T-helper 2 cell treated with Interferon-gamma antibody and Interleukin-4, amounts not matched to agents 5 μg/mL and 100 μg/mL, for 36 hours (primary cell): Measurements from ENCODE around the gene RAB9A.
"Not testable (repeated sequence)": the region's sequence is repeated elsewhere in the genome, so short reads cannot be mapped to it uniquely, and the experiment has no call there.

Experiments
- DNase-seq: peaks from one replicate; pipeline ENCODE4 v3.0.0; 2021; ENCODE audit warnings: low spot score
- H3K27ac Mint-ChIP-seq: one replicate; pipeline ENCODE4 v1.8.0; 2021; ENCODE audit warnings: mild to moderate bottlenecking, mixed read lengths
- H3K27me3 Mint-ChIP-seq: one replicate; pipeline ENCODE4 v1.8.0; 2021; ENCODE audit warnings: low read depth, mixed read lengths
- H3K36me3 Mint-ChIP-seq: one replicate; pipeline ENCODE4 v1.8.0; 2021; ENCODE audit warnings: low read depth, mixed read lengths
- H3K4me1 Mint-ChIP-seq: one replicate; pipeline ENCODE4 v1.8.0; 2021; ENCODE audit warnings: low read depth, mixed read lengths
- H3K4me3 Mint-ChIP-seq: one replicate; pipeline ENCODE4 v1.8.0; 2022; ENCODE audit warnings: mild to moderate bottlenecking, moderate library complexity, mixed read lengths
- H3K9me3 Mint-ChIP-seq: one replicate; pipeline ENCODE4 v1.8.0; 2021; ENCODE audit warnings: mixed read lengths

Gene RAB9A

GRCh38 chrX:13658602-13659001, 30.3 kb upstream of the RAB9A start:
- no peak for DNase-seq
- Mint-ChIP-seq H3K4me1 (peaks cover 21% of the 10 kb centered on the region), H3K9me3 (no peaks in the 10 kb centered on the region), H3K4me3 (no peak overlapping the region), H3K36me3 (peaks cover 43% of the 10 kb centered on the region), H3K27ac (no peak overlapping the region), H3K27me3 (no peaks in the 10 kb centered on the region)

DNA sequence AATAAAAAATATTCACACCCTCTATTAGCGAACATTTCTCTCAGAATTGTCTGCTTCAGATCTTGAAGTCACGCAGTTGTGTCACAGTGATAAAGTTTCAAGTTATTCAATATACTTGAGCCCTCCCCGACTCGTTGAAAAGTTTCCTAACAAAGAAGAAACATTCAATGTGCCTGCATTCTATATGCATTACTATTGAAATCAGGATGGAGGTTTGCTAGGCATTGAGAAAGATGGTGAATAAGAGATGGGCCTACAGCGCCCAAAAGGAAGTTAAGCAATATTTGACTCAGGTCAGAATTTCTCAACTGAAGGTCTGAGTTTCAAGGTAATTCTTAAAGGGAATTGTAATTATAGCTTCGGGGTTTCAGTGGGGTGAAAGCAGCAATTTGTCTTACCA, 29.9 kb upstream of the RAB9A start:
- Mint-ChIP-seq H3K27me3 (no peaks in the 10 kb centered on the region), H3K9me3 (no peaks in the 10 kb centered on the region), H3K4me3 (no peak overlapping the region), H3K36me3 (peaks cover 45% of the 10 kb centered on the region), H3K4me1 (peaks cover 21% of the 10 kb centered on the region), H3K27ac (no peak overlapping the region)
- no peak for DNase-seq

DNA sequence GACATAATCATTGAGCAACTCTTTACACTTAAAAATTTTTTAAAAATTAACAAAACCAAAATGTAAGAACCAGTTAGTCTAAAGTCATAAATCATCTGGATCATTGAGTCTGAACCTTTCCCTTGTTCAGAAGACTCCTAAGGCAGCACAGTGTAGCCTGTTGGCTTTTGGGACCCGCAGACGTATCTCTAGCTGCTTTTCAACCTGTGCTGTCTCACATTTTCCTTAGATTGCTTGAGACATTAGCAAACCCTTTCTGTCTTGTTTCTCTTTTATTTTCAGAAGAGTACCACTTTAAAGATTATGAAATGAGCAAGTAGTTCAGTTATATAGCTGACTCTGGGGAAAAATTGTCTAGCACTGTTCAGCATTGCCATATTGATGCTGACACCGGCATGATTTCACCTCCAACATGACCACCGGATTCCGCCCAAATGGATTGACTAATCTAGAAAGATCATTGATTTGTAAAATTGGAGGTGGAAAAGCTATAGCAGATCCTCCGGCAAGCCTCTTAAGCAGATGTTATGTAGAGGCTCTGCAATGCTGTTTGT, 27.1 kb upstream of the RAB9A start:
- H3K27me3 Mint-ChIP-seq, result no peaks in the 10 kb centered on the region
- no peak for DNase-seq
- peaks cover 11% of the 10 kb centered on the region for H3K4me1 Mint-ChIP-seq
- no peak overlapping the region for H3K27ac Mint-ChIP-seq
- H3K9me3 Mint-ChIP-seq, result no peaks in the 10 kb centered on the region
- peaks cover 42% of the 10 kb centered on the region for H3K36me3 Mint-ChIP-seq
- no peak overlapping the region for H3K4me3 Mint-ChIP-seq

- Mint-ChIP-seq H3K27ac (no peak overlapping the region), H3K36me3 (peaks cover 37% of the 10 kb centered on the region), H3K9me3 (no peaks in the 10 kb centered on the region), H3K27me3 (no peaks in the 10 kb centered on the region), H3K4me3 (no peak overlapping the region), H3K4me1 (peaks cover 12% of the 10 kb centered on the region)
- DNase-seq, result no peak
Measured at GRCh38 chrX:13662355-13662791, 26.6 kb upstream of the RAB9A start.

DNA sequence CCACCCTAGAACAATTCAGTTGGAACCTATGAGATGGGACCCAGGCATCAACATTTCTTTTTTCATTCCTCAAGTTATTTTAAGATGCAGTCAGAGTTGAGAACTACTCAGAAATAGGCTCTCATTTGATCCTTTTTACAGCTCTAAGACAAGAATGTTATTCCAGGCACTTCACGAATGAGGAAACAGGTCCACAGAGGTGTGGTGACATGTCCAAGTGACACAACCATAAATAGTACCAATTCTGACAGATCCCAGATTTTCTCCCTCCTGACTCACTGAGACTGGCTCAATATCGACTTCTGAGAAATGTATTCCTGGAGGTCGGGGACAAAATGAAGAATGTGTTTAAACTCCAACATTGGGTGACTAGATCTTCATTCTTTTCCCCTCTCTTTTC, 24.9 kb upstream of the RAB9A start:
- H3K36me3 Mint-ChIP-seq, result peaks cover 30% of the 10 kb centered on the region
- H3K27ac Mint-ChIP-seq, result no peak overlapping the region
- H3K9me3 Mint-ChIP-seq, result no peaks in the 10 kb centered on the region
- peaks cover 2% of the 10 kb centered on the region for H3K4me1 Mint-ChIP-seq
- H3K27me3 Mint-ChIP-seq, result no peaks in the 10 kb centered on the region
- DNase-seq, result no peak
- no peak overlapping the region for H3K4me3 Mint-ChIP-seq

DNA sequence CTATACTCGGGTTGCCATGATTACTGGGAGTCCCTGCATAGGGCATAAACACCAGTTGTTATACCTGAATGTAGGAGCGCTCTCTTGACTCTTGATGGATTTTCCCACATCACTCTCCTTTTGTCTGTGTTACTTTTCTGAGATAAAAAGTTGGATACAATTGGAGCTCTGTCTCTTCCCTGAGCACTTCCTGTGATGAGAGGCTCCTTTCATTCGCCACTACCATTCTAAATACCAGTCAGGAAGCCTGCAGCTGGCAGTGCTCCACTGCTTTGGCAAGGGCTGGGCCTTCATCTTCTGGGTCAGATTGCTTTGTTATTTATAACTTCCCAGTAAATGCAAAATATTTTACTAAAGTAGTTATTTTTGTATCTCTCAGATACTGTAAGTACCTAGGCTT, 22.1 kb upstream of the RAB9A start:
- Mint-ChIP-seq H3K9me3 (no peaks in the 10 kb centered on the region), H3K36me3 (peaks cover 35% of the 10 kb centered on the region), H3K4me3 (no peak overlapping the region), H3K27me3 (no peaks in the 10 kb centered on the region), H3K4me1 (peaks cover 6% of the 10 kb centered on the region), H3K27ac (no peak overlapping the region)
- DNase-seq, result no peak

- Mint-ChIP-seq H3K27me3 (no peaks in the 10 kb centered on the region), H3K4me1 (peaks cover 6% of the 10 kb centered on the region), H3K27ac (no peak overlapping the region), H3K4me3 (no peak overlapping the region), H3K36me3 (peaks cover 32% of the 10 kb centered on the region), H3K9me3 (no peaks in the 10 kb centered on the region)
- DNase-seq, result no peak
Measured at GRCh38 chrX:13667919-13668318, 21.0 kb upstream of the RAB9A start.

- Mint-ChIP-seq H3K4me3 (peak overlapping the region; percentile 36), H3K9me3 (no peaks in the 10 kb centered on the region), H3K27ac (peak overlapping the region; percentile 78), H3K27me3 (no peaks in the 10 kb centered on the region), H3K4me1 (peaks cover 6% of the 10 kb centered on the region), H3K36me3 (peaks cover 25% of the 10 kb centered on the region)
- DNase-seq, result peak; percentile 52
Measured at GRCh38 chrX:13669246-13669737, 19.6 kb upstream of the RAB9A start.

- not testable (repeated sequence) for DNase-seq, H3K27ac Mint-ChIP-seq, H3K9me3 Mint-ChIP-seq, H3K27me3 Mint-ChIP-seq, H3K4me3 Mint-ChIP-seq, H3K4me1 Mint-ChIP-seq
- peaks cover 24% of the 10 kb centered on the region for H3K36me3 Mint-ChIP-seq
Measured at GRCh38 chrX:13669755-13670154, 19.2 kb upstream of the RAB9A start.

DNA sequence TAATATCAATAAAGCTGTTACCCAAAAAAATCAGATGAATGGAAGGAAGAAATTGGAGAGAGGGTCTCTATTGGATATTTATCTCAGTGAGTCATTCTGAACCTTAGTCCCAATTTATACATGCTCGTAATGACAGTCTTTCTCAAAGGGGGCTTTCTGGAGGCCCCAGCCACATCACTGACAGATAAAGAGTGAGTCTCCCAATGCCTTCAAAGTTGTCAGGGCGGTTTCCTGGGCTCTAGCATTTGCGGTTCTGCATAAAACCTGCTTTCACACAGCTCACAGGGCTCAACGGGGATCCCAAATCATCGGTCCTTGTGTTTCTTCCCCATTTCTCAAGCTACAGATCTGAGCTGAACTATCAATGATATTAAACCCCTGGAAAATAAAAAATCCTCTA, 18.7 kb upstream of the RAB9A start:
- DNase-seq, result no peak
- peaks cover 6% of the 10 kb centered on the region for H3K4me1 Mint-ChIP-seq
- H3K27me3 Mint-ChIP-seq, result no peaks in the 10 kb centered on the region
- H3K9me3 Mint-ChIP-seq, result no peaks in the 10 kb centered on the region
- peaks cover 20% of the 10 kb centered on the region for H3K36me3 Mint-ChIP-seq
- no peak overlapping the region for H3K27ac Mint-ChIP-seq
- no peak overlapping the region for H3K4me3 Mint-ChIP-seq

- Mint-ChIP-seq H3K4me3 (no peak overlapping the region), H3K27me3 (no peaks in the 10 kb centered on the region), H3K9me3 (no peaks in the 10 kb centered on the region), H3K36me3 (peaks cover 17% of the 10 kb centered on the region), H3K4me1 (peaks cover 4% of the 10 kb centered on the region), H3K27ac (no peak overlapping the region)
- no peak for DNase-seq
Measured at GRCh38 chrX:13673016-13673415, 15.9 kb upstream of the RAB9A start.

DNA sequence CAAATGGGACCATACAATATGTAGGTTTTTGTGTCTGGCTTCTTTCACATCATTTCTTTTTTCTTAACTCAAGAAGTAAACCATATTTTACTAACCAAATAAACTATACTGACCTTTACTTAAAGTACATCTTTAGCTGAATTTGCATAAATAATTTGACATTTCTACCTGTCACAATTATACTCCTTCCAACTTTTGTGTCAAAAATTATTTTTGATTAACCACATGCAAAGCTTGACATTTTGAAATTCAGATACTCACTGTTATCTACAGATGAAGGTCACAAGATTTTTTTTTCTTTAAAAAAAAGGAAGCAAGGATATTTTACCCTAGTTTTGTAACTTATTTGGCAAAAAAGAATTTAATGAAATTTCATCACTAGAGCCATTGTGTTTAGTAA, 12.0 kb upstream of the RAB9A start:
- H3K27ac Mint-ChIP-seq, result no peak overlapping the region
- H3K4me1 Mint-ChIP-seq, result no peaks in the 10 kb centered on the region
- DNase-seq, result no peak
- H3K4me3 Mint-ChIP-seq, result no peak overlapping the region
- H3K27me3 Mint-ChIP-seq, result no peaks in the 10 kb centered on the region
- H3K9me3 Mint-ChIP-seq, result no peaks in the 10 kb centered on the region
- H3K36me3 Mint-ChIP-seq, result peaks cover 5% of the 10 kb centered on the region

DNA sequence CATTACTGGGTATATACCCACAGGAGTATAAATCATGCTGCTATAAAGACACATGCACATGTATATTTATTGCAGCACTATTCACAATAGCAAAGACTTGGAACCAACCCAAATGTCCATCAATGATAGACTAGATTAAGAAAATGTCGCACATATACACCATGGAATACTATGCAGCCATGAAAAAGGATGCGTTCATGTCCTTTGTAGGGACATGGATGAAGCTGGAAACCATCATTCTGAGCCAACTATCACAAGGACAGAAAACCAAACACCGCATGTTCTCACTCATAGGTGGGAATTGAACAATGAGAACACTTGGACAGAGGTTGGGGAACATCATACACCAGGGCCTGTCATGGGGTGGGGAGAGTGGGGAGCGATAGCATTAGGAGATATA, 9.2 kb upstream of the RAB9A start:
- peaks cover 12% of the 10 kb centered on the region for H3K36me3 Mint-ChIP-seq
- H3K27me3 Mint-ChIP-seq, H3K9me3 Mint-ChIP-seq, DNase-seq, H3K4me1 Mint-ChIP-seq, H3K27ac Mint-ChIP-seq, H3K4me3 Mint-ChIP-seq: not testable (repeated sequence)

DNA sequence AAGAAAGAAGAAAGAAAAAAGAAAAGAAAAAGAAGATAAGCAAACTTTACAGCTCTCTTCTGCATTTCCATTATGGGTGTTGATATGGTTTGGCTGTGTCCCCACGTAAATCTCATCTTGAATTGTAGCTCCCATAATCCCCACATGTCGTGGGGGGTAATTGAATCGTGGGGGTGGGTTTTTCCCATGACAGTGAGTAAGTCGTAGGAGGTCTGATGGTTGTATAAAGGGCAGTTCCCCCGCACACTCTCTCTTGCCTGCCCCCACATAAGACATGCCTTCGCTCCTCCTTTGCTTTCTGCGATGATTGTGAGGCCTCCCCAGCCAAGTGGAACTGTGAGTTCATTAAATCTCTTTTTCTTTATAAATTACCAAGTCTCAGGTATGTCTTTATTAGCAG, 7.3 kb upstream of the RAB9A start:
- DNase-seq, result no peak
- H3K27ac Mint-ChIP-seq, result no peak overlapping the region
- H3K27me3 Mint-ChIP-seq, result no peaks in the 10 kb centered on the region
- no peaks in the 10 kb centered on the region for H3K9me3 Mint-ChIP-seq
- H3K4me3 Mint-ChIP-seq, result no peak overlapping the region
- H3K36me3 Mint-ChIP-seq, result peaks cover 15% of the 10 kb centered on the region
- no peaks in the 10 kb centered on the region for H3K4me1 Mint-ChIP-seq

GRCh38 chrX:13684361-13684760, 4.6 kb upstream of the RAB9A start:
- H3K36me3 Mint-ChIP-seq, result peaks cover 13% of the 10 kb centered on the region
- no peaks in the 10 kb centered on the region for H3K9me3 Mint-ChIP-seq
- H3K27ac Mint-ChIP-seq, result no peak overlapping the region
- no peak for DNase-seq
- H3K27me3 Mint-ChIP-seq, result no peaks in the 10 kb centered on the region
- H3K4me1 Mint-ChIP-seq, result peaks cover 6% of the 10 kb centered on the region
- H3K4me3 Mint-ChIP-seq, result no peak overlapping the region
